HG02623 (cell line): ENCODE results near the gene STKLD1.
"Not testable (repeated sequence)": the region's sequence is repeated elsewhere in the genome, so short reads cannot be mapped to it uniquely, and the experiment has no call there.

Source experiments
- ATAC-seq: cut with Tn5 transposase; IDR thresholded peaks from one replicate; pipeline ENCODE4 v1.9.1; 2021; ENCODE audit warnings: moderate library complexity; ENCODE audit not compliant: unreplicated experiment

The STKLD1 gene

GRCh38 chr9:133360400-133361393 is 15.5 kb upstream of the STKLD1 start:
- ATAC-seq: no peak

DNA sequence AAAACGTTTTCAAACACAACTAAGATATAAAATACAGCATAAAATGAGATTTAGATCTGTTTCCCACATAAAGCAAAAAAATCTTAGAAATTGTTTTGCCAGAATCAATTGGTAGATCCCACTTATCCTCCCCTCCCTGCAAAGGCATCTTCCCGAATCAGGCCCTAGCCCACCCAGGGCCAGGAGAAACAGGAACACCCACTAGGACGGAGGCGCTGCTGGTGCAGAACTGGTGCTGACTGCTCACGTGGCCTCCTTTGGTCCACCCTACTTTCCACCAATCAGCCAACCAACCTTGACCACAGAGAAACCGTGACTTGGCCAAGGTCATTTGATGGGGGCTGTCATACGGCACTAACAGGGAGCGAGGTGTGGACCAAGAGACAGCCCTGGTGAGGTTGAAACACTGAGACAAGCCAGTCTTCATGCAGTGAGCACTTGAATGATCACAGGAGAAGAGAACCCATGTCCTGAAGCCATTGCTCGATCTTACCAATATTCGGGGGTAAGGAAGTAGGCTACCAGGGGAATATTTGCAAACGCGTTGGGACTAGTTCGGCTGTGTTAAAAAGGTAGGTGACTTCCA is 14.6 kb upstream of the STKLD1 start:
- no peak for ATAC-seq

GRCh38 chr9:133362359-133363044 is 13.7 kb upstream of the STKLD1 start:
- no peak for ATAC-seq

DNA sequence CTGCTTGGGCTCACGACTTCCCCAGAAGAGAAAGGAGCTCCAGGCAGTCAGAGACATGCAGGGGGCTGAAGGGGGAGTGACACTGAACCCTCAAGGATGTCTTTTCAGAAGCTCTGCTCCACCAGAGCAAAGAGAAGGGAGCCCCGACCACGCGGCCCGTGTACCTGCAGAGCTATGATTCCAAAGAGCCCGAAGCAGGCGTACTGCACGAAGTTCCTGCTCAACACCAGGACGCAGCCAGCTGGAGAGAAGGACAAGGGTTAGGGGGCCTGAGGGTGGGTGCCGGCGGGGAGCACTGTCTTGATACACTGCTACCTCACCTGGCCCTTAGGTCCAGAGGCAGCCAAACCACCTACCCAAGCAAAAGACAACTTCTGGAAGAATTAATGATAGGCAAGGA is 9.7 kb upstream of the STKLD1 start:
- no peak for ATAC-seq

- no peak for ATAC-seq
Observed at GRCh38 chr9:133367221-133367620, 8.9 kb upstream of the STKLD1 start.

DNA sequence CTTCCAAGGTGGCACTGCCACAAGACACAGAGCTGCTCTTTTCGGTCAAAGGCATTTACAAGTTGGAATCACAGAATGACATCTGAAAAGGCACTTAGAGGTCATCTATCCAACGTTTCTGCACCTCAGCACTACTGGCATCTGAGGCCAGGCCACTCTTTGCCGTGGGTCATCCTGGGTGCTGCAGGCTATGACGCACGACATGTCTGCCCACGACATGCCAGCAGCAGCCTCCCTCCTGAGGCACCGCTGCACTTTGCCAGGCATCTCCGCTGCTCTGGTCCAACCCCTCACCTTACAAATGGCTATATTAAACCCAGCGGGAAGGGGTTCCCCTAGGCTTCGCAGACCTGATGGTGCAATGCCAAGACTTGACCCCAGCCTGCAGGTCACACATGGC is 8.4 kb upstream of the STKLD1 start:
- ATAC-seq: no peak

DNA sequence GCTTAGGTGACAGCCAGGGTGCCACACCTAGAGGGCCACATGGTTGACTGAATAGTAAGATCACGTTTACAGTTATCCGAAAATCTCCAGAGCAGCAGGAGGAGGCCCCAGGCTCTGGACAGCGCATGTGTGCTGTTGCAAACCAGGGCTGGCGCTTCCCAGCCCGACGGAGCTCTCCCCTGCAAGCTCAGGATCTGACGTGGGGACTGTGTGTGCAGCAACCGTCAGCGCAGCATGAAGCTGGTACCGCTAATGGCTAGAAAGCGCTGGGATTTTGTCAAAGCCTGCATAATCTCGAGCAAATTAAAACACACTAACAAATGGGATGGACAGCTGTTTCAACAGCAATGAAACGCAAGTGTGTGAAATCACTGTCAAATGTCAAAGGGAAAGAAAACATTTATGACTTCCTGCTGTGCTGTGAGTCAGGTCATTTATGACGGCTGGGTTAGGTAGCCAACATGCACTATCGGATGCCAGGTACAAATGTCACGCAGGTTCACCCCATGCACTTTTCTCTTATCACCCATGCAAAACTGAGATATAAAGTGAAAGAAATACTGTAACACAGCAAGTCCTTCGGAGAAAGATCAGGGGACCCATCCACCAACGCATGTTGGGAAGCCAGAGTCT is 7.8 kb upstream of the STKLD1 start:
- ATAC-seq: no peak

- ATAC-seq: no peak
Observed at GRCh38 chr9:133369422-133369821, 6.7 kb upstream of the STKLD1 start.

DNA sequence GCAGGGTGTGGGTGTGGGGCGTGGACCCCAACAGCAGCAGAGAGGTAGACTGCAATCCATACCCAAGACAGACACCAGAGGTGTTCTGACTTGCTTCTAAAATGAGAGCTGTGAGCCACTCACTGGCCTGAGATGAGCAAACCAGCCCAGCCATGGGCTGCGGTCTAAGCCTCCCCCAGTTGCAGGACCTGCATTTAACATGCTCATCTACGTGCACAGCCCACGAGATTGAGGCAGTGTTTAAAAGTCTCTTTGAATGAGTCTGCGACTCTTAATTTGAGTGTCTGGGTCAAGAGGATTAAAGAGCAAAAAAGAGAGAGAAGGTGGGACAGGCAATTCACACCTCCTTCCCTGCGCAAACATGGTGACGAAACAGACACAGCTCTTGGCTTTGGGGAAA is 6.2 kb upstream of the STKLD1 start:
- ATAC-seq: no peak

GRCh38 chr9:133370685-133371084 is 5.5 kb upstream of the STKLD1 start:
- no peak for ATAC-seq

DNA sequence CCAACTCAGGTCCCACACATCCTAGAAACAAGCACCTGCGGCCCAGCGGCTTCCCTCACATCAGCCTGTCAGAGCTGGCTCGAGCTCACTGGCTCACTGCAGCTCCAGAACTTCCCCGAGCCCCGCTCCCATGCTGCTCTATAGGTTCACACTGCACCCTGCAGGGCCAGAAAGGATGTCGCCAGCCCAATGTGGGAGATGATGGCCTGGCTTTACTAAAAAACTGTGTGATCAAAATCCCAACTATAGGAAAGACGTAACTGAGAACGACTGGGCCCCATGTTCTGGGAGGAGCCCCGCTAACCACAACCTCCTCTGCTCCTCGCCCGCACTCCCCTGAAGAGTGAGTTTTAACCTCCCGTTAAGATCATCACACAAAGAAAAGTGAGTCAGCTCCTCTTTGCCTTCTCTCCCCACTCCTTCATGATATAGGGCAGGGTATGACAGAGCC is 4.9 kb upstream of the STKLD1 start:
- ATAC-seq: no peak

GRCh38 chr9:133372144-133372543 is 4.0 kb upstream of the STKLD1 start:
- ATAC-seq: no peak

- ATAC-seq: no peak
Observed at GRCh38 chr9:133374612-133375115, 1.5 kb upstream of the STKLD1 start.

DNA sequence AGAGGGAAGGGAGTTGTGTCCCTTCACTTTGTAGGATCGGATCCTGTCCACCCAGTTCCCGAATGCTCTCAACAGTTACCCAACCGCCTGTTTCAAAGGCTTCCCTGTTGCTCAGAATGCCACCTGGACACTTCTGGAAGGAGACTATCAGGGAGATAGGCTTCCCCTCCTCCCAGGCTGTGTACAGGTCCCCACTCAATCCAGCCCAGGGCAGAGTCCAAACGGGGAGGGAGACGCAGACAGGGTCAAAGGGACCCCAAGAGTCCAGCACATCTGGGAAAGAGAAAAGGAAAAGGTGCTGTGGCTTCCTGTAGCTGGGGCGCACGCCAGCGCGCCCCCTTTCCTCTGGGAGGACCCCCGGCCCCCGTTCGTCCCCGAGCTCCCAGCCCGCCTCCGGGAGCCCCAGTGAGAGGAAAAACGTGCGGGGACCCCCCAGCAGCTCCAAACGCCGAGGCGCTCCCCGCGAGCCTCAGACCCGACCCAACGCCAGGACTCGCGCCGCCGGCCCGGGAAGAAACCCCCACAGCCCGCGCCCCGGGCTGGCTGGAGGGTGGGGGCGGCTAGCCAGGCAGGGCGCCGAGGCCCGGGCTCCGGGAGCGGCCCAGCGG is 946 bp upstream of the STKLD1 start:
- ATAC-seq: peak; percentile 3

DNA sequence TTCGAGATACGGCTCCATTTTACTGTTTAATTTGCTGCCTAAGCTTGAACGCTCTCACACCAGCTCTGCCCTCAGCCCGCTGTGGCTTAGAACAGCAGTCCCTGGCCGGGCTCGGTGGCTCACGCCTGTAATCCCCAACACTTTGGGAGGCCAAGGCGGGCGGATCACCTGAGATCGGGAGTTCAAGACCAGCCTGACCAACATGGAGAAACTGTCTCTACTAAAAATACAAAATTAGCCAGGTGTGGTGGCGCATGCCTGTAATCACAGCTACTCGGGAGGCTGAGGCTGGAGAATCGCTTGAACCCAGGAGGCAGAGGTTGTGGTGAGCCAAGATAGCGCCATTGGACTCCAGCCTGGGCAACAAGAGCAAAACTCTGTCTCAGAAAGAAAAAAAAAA is 1.1 kb downstream of the STKLD1 start:
- not testable (repeated sequence) for ATAC-seq

DNA sequence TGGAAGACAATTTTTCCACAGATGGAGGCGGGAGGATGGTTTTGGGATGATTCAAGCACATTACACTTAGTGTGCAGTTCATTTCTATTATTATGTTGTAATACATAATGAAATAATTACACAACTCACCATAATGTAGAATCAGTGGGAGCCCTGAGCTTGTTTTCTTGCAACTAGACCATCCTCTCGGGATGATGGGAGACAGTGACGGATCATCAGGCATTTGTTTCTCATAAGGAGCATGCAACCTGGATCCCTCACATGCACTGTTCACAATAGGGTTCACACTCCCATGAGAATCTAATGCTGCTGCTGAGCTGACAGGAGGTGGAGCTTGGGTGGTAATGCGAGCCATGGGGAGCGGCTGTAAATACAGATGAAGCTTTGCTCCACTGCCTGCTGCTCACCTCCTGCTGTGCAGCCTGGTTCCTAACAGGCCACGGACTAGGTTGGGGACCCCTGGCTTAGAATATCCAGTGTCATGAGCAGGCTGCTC is 1.6 kb downstream of the STKLD1 start:
- ATAC-seq: no peak

GRCh38 chr9:133378408-133378962 is 2.3 kb downstream of the STKLD1 start:
- ATAC-seq: no peak

DNA sequence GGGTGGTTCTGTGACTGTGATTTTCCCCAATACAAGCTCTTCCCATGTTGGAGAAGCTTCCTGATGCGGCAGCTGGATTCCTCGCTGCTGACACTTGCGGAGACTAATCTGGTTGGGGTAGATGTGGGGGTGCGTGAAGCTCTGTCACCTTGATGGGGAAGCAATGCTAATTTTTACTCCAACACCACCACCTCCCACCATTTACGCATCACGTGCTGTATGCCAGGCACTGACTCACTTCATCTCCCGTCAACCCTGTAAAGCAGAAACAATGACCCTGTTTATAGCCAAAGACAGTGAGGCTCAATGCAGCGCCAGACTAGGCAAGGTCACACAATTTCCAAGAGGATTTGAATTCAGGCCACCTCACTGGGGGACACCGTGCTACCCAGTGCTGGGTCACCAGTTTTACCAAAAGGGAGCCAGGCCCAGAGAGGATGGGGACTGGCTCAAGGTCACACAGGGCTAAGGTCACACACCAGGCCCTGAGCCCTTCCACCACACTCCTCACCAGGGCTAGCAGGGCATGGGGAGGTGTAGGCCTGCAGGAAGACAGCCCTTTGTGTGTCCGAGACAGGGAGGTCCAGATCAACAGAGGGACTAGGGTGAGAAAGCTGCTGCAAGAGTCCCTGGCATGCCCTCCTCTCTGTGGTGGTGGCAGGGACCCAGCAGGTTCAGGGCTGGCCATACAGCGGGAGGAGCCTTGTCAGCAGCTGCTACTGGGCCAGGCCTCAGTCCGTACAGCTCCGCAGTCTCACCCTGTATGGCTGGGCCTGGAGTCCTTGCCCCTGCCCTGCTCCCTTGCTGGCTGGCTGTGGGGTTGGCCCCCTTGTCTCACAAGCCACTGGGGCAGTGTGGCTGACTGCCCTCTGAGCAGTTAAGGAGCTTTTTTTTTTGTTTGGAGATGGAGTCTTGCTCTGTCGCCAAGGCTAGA is 3.3 kb downstream of the STKLD1 start:
- ATAC-seq: no peak

GRCh38 chr9:133380734-133381133 is 4.6 kb downstream of the STKLD1 start:
- ATAC-seq: no peak
